ENCODE data around the gene ITK. TPM values are rescaled to one million over a fixed set of nuclear protein-coding genes. Genes with fewer than 3 reads are reported as not detected.

Gene ITK
- total RNA-seq, 2 experiments from 2014 or later = 208 to 249 TPM

GRCh38 chr5:157216391-157217142, 35.9 kb downstream of the ITK start:
- Mint-ChIP-seq H3K27ac (peak overlapping the region; percentile 90), H3K27me3 (no peaks in the 10 kb centered on the region), H3K36me3 (ENCODE audit: low read depth) (peaks cover 96% of the 10 kb centered on the region), H3K4me1 (peaks cover 97% of the 10 kb centered on the region), H3K9me3 (ENCODE audit: low read depth) (peaks cover 2% of the 10 kb centered on the region), H3K4me3 (peak overlapping the region; percentile 54)
- ChIA-PET CTCF (interaction anchor here (0.8 to 4.2 kb wide), 10 partner anchors 9 to 74 kb away, joined by 3 to 25 read pairs (median 4); partner anchors contain the start of gene MED7), POLR2A (interaction anchor here (0.6 to 1.9 kb wide), 16 partner anchors 8 to 278 kb away, joined by 3 to 7 read pairs (median 4); partner anchors contain the start of gene MED7)
- DNase-seq = no peak
- intact Hi-C loops (cut with DNase I, micrococcal nuclease) = loop anchor here in 1 of 2 experiments (1.0 to 10.0 kb wide), 2 partner anchors 18 to 192 kb away; no protein-coding TSS in a partner anchor
- no peak for ATAC-seq

- peaks cover 94% of the 10 kb centered on the region for H3K36me3 Mint-ChIP-seq (ENCODE audit: low read depth)
- H3K27me3 Mint-ChIP-seq = no peaks in the 10 kb centered on the region
- peaks cover 96% of the 10 kb centered on the region for H3K4me1 Mint-ChIP-seq
- CTCF ChIA-PET = interaction anchor here (0.6 to 4.2 kb wide), 13 partner anchors 8 to 68 kb away, joined by 3 to 25 read pairs (median 4); no protein-coding TSS in a partner anchor
- peaks cover 2% of the 10 kb centered on the region for H3K9me3 Mint-ChIP-seq (ENCODE audit: low read depth)
- peak overlapping the region; percentile 54 for H3K4me3 Mint-ChIP-seq
- intact Hi-C loops (cut with DNase I, micrococcal nuclease) = loop anchor here (1.0 to 10.0 kb wide), 3 partner anchors 19 to 641 kb away; partner anchors contain the start of gene CLINT1 (in 1 of the 2)
- DNase-seq (peak; percentile 63), ATAC-seq (peak; percentile 1)
- POLR2A ChIA-PET = interaction anchor here (0.6 to 1.6 kb wide), 13 partner anchors 11 to 278 kb away, joined by 3 to 7 read pairs (median 4); partner anchors contain the start of gene MED7
- peak overlapping the region; percentile 90 for H3K27ac Mint-ChIP-seq
Measured at GRCh38 chr5:157217289-157218024, 36.8 kb downstream of the ITK start.

GRCh38 chr5:157219491-157220271, 39.0 kb downstream of the ITK start:
- Mint-ChIP-seq H3K27me3 (no peaks in the 10 kb centered on the region), H3K36me3 (ENCODE audit: low read depth) (peaks cover 91% of the 10 kb centered on the region), H3K4me3 (peak overlapping the region; percentile 33), H3K27ac (peak overlapping the region; percentile 93), H3K9me3 (ENCODE audit: low read depth) (no peaks in the 10 kb centered on the region), H3K4me1 (peaks cover 90% of the 10 kb centered on the region)
- intact Hi-C loops (cut with DNase I, micrococcal nuclease) = loop anchor here (1.0 to 10.0 kb wide), 5 partner anchors 39 to 639 kb away; partner anchors contain the start of genes CLINT1 (in 1 of the 2), CYFIP2 (in 1 of the 2) and ITK (in 1 of the 2)
- POLR2A ChIA-PET = interaction anchor here (0.6 to 1.4 kb wide), 16 partner anchors 14 to 131 kb away, joined by 3 to 10 read pairs (median 3); partner anchors contain the start of gene ITK
- ATAC-seq = peak; percentile 63
- DNase-seq = peak; percentile 62
- CTCF ChIA-PET = interaction anchor here (0.7 to 4.2 kb wide), 9 partner anchors 12 to 70 kb away, joined by 3 to 25 read pairs (median 4); partner anchors contain the start of gene ITK

- Mint-ChIP-seq H3K27ac (peak overlapping the region; percentile 99), H3K4me1 (peaks cover 89% of the 10 kb centered on the region), H3K36me3 (ENCODE audit: low read depth) (peaks cover 91% of the 10 kb centered on the region), H3K27me3 (no peaks in the 10 kb centered on the region), H3K9me3 (ENCODE audit: low read depth) (peaks cover 2% of the 10 kb centered on the region), H3K4me3 (peak overlapping the region; percentile 77)
- intact Hi-C loops (cut with DNase I, micrococcal nuclease) = loop anchor here (1.0 to 5.0 kb wide), 14 partner anchors 11 to 301 kb away; partner anchors contain the start of gene CYFIP2 (in 1 of the 2)
- POLR2A ChIA-PET = interaction anchor here (0.7 to 1.4 kb wide), 9 partner anchors 14 to 302 kb away, joined by 3 to 8 read pairs (median 4); no protein-coding TSS in a partner anchor
- CTCF ChIA-PET = interaction anchor here (0.5 to 1.9 kb wide), 10 partner anchors 13 to 197 kb away, joined by 3 to 16 read pairs (median 4); partner anchors contain the start of gene ITK
- DNase-seq (no peak), ATAC-seq (peak; percentile 2)
Measured at GRCh38 chr5:157221959-157222358, 41.3 kb downstream of the ITK start.

- peak; percentile 86 for DNase-seq
- CTCF ChIA-PET = interaction anchor here (1.1 to 1.9 kb wide), 6 partner anchors 12 to 74 kb away, joined by 3 to 16 read pairs (median 5); partner anchors contain the start of gene ITK
- POLR2A ChIA-PET = interaction anchor here (0.6 to 1.4 kb wide), 7 partner anchors 24 to 302 kb away, joined by 3 to 7 read pairs (median 4); no protein-coding TSS in a partner anchor
- peaks cover 2% of the 10 kb centered on the region for H3K9me3 Mint-ChIP-seq (ENCODE audit: low read depth)
- H3K4me1 Mint-ChIP-seq = peaks cover 86% of the 10 kb centered on the region
- peaks cover 91% of the 10 kb centered on the region for H3K36me3 Mint-ChIP-seq (ENCODE audit: low read depth)
- ATAC-seq = peak; percentile 63
- H3K27me3 Mint-ChIP-seq = no peaks in the 10 kb centered on the region
- H3K27ac Mint-ChIP-seq = peak overlapping the region; percentile 99
- intact Hi-C loops (cut with DNase I, micrococcal nuclease) = loop anchor here (1.0 to 5.0 kb wide), 14 partner anchors 11 to 302 kb away; partner anchors contain the start of gene CYFIP2 (in 1 of the 2)
- peak overlapping the region; percentile 77 for H3K4me3 Mint-ChIP-seq
Measured at GRCh38 chr5:157222506-157223230, 42.0 kb downstream of the ITK start.

GRCh38 chr5:157225469-157226422, 45.1 kb downstream of the ITK start:
- ChIA-PET CTCF (interaction anchor here (1.0 to 3.6 kb wide), 13 partner anchors 9 to 88 kb away, joined by 3 to 20 read pairs (median 4); no protein-coding TSS in a partner anchor), POLR2A (interaction anchor here (0.7 to 2.2 kb wide), 9 partner anchors 10 to 58 kb away, joined by 3 to 7 read pairs (median 4); partner anchors contain the start of gene ITK)
- Mint-ChIP-seq H3K4me3 (peak overlapping the region; percentile 77), H3K27ac (peak overlapping the region; percentile 96), H3K36me3 (ENCODE audit: low read depth) (peaks cover 83% of the 10 kb centered on the region), H3K27me3 (no peaks in the 10 kb centered on the region), H3K4me1 (peaks cover 73% of the 10 kb centered on the region), H3K9me3 (ENCODE audit: low read depth) (peaks cover 2% of the 10 kb centered on the region)
- intact Hi-C loops (cut with DNase I, micrococcal nuclease) = loop anchor here in 1 of 2 experiments (1.0 kb wide), 2 partner anchors 22 to 28 kb away; no protein-coding TSS in a partner anchor
- no peak for DNase-seq
- peak; percentile 30 for ATAC-seq

GRCh38 chr5:157230610-157231009, 50.0 kb downstream of the ITK start:
- Mint-ChIP-seq H3K4me1 (peaks cover 75% of the 10 kb centered on the region), H3K27ac (no peak overlapping the region), H3K4me3 (no peak overlapping the region), H3K36me3 (ENCODE audit: low read depth) (peaks cover 85% of the 10 kb centered on the region), H3K27me3 (no peaks in the 10 kb centered on the region), H3K9me3 (ENCODE audit: low read depth) (peaks cover 2% of the 10 kb centered on the region)
- no peak for ATAC-seq
- intact Hi-C loops (cut with DNase I, micrococcal nuclease) = no loop called here
- DNase-seq = no peak
- ChIA-PET POLR2A (no interaction called here), CTCF (interaction anchor here (0.8 to 1.7 kb wide), 5 partner anchors 13 to 515 kb away, joined by 3 to 4 read pairs (median 3); partner anchors contain the start of gene MED7)

- Mint-ChIP-seq H3K27ac (peak overlapping the region; percentile 85), H3K27me3 (no peaks in the 10 kb centered on the region), H3K4me1 (peaks cover 72% of the 10 kb centered on the region), H3K36me3 (ENCODE audit: low read depth) (peaks cover 83% of the 10 kb centered on the region), H3K4me3 (peak overlapping the region; percentile 13), H3K9me3 (ENCODE audit: low read depth) (no peaks in the 10 kb centered on the region)
- ChIA-PET CTCF (interaction anchor here (0.8 to 1.7 kb wide), 5 partner anchors 14 to 57 kb away, joined by 3 to 5 read pairs (median 4); no protein-coding TSS in a partner anchor), POLR2A (interaction anchor here (0.7 kb wide), 1 partner anchor 499 kb away, joined by 3 read pairs; the partner anchor contains the start of gene THG1L)
- intact Hi-C loops (cut with DNase I, micrococcal nuclease) = loop anchor here in 1 of 2 experiments (1.0 kb wide), 1 partner anchor 10 kb away; no protein-coding TSS in a partner anchor
- peak; percentile 17 for ATAC-seq
- DNase-seq = peak; percentile 6
Measured at GRCh38 chr5:157232706-157233105, 52.1 kb downstream of the ITK start.

Measured in activated CD4-positive, alpha-beta T cell treated with anti-CD3 and anti-CD28 coated beads for 36 hours (primary cell).